Common myeloid progenitor, CD34-positive (primary cell): ENCODE measurements around the gene CYP24A1.

Experiments used
- CTCF ChIA-PET: fragments of 350-600 bp; sonication (Branson Sonifier 250); formaldehyde crosslinking; loops from one replicate; lab custom pipeline; 2021; ENCODE audit warnings: antibody characterized with exemption; lab: Charles Lee
- POLR2A ChIA-PET: fragments of 350-600 bp; sonication (Branson Sonifier 250); formaldehyde crosslinking; loops from one replicate; lab custom pipeline; 2021; ENCODE audit warnings: antibody characterized with exemption; lab: Charles Lee
- DNase-seq, 3 donors: peaks; one replicate each; pipeline versions ENCODE4 v3.0.0 to v3.0.0-alpha.2; 2013
- H3K27ac ChIP-seq, 2 experiments: 1 replicate in 1 of 2; 2 replicates in 1 of 2; pipeline ENCODE4 v1.7.0; 2013; ENCODE audit warnings: inconsistent platforms in 2 of 2, low read length in 2 of 2, mild to moderate bottlenecking in 2 of 2, low read depth in 1 of 2, moderate library complexity in 1 of 2; ENCODE audit not compliant: severe bottlenecking in 2 of 2, insufficient read depth in 1 of 2, poor library complexity in 1 of 2
- H3K27me3 ChIP-seq, 5 experiments: replicated peaks in 2 of 5; 1 replicate in 3 of 5; 2 replicates in 2 of 5; pipeline versions ENCODE4 v1.6.1 to v1.7.0; 2013; ENCODE audit warnings: low read length in 4 of 5, mild to moderate bottlenecking in 2 of 5, moderate library complexity in 2 of 5, inconsistent platforms in 1 of 5; ENCODE audit not compliant: insufficient read depth in 5 of 5, control insufficient read depth in 4 of 5
- H3K36me3 ChIP-seq, 4 experiments: 1 replicate in 2 of 4; 2 replicates in 2 of 4; pipeline versions ENCODE4 v1.6.1 to v1.7.0; 2013; ENCODE audit warnings: low read length in 3 of 4, control low read depth in 1 of 4, mild to moderate bottlenecking in 1 of 4; ENCODE audit not compliant: control insufficient read depth in 4 of 4, insufficient read depth in 4 of 4
- H3K4me1 ChIP-seq, 4 experiments: 1 replicate in 3 of 4; 2 replicates in 1 of 4; pipeline versions ENCODE4 v1.6.1 to v1.7.1; 2013; ENCODE audit warnings: low read length in 3 of 4, mild to moderate bottlenecking in 3 of 4, control low read depth in 1 of 4, inconsistent platforms in 1 of 4, moderate library complexity in 1 of 4; ENCODE audit not compliant: control insufficient read depth in 4 of 4, insufficient read depth in 4 of 4; ENCODE audit errors: control extremely low read depth in 1 of 4
- H3K4me3 ChIP-seq, 7 experiments: 1 replicate in 4 of 7; 2 replicates in 3 of 7; pipeline versions ENCODE4 v1.5.1 to v1.7.0; 2013; ENCODE audit warnings: mild to moderate bottlenecking in 7 of 7, low read length in 6 of 7, moderate library complexity in 6 of 7, inconsistent platforms in 2 of 7, low read depth in 2 of 7, control low read depth in 1 of 7; ENCODE audit not compliant: insufficient read depth in 4 of 7, control insufficient read depth in 1 of 7; ENCODE audit errors: extremely low read depth in 1 of 7
- H3K9me3 ChIP-seq, 5 experiments: 1 replicate in 4 of 5; 2 replicates in 1 of 5; pipeline versions ENCODE4 v1.6.1 to v1.7.1; 2013; ENCODE audit warnings: low read length in 4 of 5, mild to moderate bottlenecking in 2 of 5, inconsistent platforms in 1 of 5, low read depth in 1 of 5, moderate library complexity in 1 of 5; ENCODE audit not compliant: control insufficient read depth in 4 of 5, insufficient read depth in 2 of 5; ENCODE audit errors: control extremely low read depth in 1 of 5
- WGBS: methylation state at CpG from one replicate; pipeline ENCODE4 v1.1.5; 2013; ENCODE audit not compliant: insufficient coverage; 5-methylcytosine and 5-hydroxymethylcytosine counted together

The CYP24A1 gene

GRCh38 chr20:54197621-54198604, 24.1 kb upstream of the CYP24A1 start:
- WGBS = 74% methylated on average over 5 of the region's 13 CpGs
- CTCF ChIA-PET = interaction anchor here (0.5 to 12.7 kb wide), 7 partner anchors 86 to 651 kb away, joined by 3 to 183 read pairs (median 3); no protein-coding TSS in a partner anchor
- Histone ChIP-seq H3K4me1 (no peaks in the 10 kb centered on the region), H3K27ac (no peak overlapping the region), H3K27me3 (no peaks in the 10 kb centered on the region), H3K36me3 (no peaks in the 10 kb centered on the region), H3K9me3 (no peaks in the 10 kb centered on the region), H3K4me3 (no peak overlapping the region)
- peak in 2 of 3 donors; percentile 27 to 32 for DNase-seq
- POLR2A ChIA-PET = no interaction called here

- ChIA-PET CTCF (interaction anchor here (0.6 to 1.3 kb wide), 4 partner anchors 12 to 268 kb away, joined by 3 to 4 read pairs (median 3); partner anchors contain the start of gene PFDN4), POLR2A (no interaction called here)
- Histone ChIP-seq H3K36me3 (no peaks in the 10 kb centered on the region), H3K27ac (no peak overlapping the region), H3K4me3 (no peak overlapping the region), H3K27me3 (no peaks in the 10 kb centered on the region), H3K4me1 (no peaks in the 10 kb centered on the region), H3K9me3 (no peaks in the 10 kb centered on the region)
- WGBS = 96% methylated on average over 8 of the region's 13 CpGs
- no peak for DNase-seq
Measured at GRCh38 chr20:54195483-54196472, 22.0 kb upstream of the CYP24A1 start.

- ChIA-PET POLR2A (no interaction called here), CTCF (interaction anchor here (1.0 to 1.3 kb wide), 4 partner anchors 13 to 98 kb away, joined by 3 read pairs; partner anchors contain the start of gene PFDN4)
Measured at GRCh38 chr20:54194724-54195438, 21.1 kb upstream of the CYP24A1 start.

GRCh38 chr20:54193817-54194216, 20.0 kb upstream of the CYP24A1 start:
- ChIA-PET POLR2A (no interaction called here), CTCF (interaction anchor here (1.0 to 1.2 kb wide), 2 partner anchors 13 to 90 kb away, joined by 3 read pairs; no protein-coding TSS in a partner anchor)
- DNase-seq = no peak
- H3K36me3 ChIP-seq = no peaks in the 10 kb centered on the region
- no peaks in the 10 kb centered on the region for H3K4me1 ChIP-seq
- no peaks in the 10 kb centered on the region for H3K9me3 ChIP-seq
- no peak overlapping the region for H3K27ac ChIP-seq
- 100% methylated on average over 4 of the region's 5 CpGs for WGBS
- H3K4me3 ChIP-seq = no peak overlapping the region
- no peaks in the 10 kb centered on the region for H3K27me3 ChIP-seq

More at GRCh38 chr20:54194724-54195438, 21.1 kb upstream of the CYP24A1 start:
- 92% methylated on average over 11 of the region's 11 CpGs for WGBS
- Histone ChIP-seq H3K36me3 (no peaks in the 10 kb centered on the region), H3K4me1 (no peaks in the 10 kb centered on the region), H3K4me3 (no peak overlapping the region), H3K27ac (no peak overlapping the region), H3K27me3 (no peaks in the 10 kb centered on the region), H3K9me3 (no peaks in the 10 kb centered on the region)
- DNase-seq = peak in 1 of 3 donors; percentile 12

GRCh38 chr20:54190217-54190616, 16.4 kb upstream of the CYP24A1 start:
- no peaks in the 10 kb centered on the region for H3K4me1 ChIP-seq
- peaks cover 0 to 3% (median 0%) of the 10 kb centered on the region in 5 experiments for H3K27me3 ChIP-seq
- H3K27ac ChIP-seq = no peak overlapping the region
- DNase-seq = no peak
- 100% methylated on average over 2 of the region's 2 CpGs for WGBS
- H3K36me3 ChIP-seq = no peaks in the 10 kb centered on the region
- ChIA-PET POLR2A (no interaction called here), CTCF (no interaction called here)
- no peak overlapping the region for H3K4me3 ChIP-seq
- H3K9me3 ChIP-seq = no peaks in the 10 kb centered on the region

GRCh38 chr20:54189630-54190029, 15.8 kb upstream of the CYP24A1 start:
- peaks cover 0 to 7% (median 3%) of the 10 kb centered on the region in 5 experiments for H3K27me3 ChIP-seq
- POLR2A ChIA-PET = no interaction called here
- no peaks in the 10 kb centered on the region for H3K36me3 ChIP-seq
- no peak for DNase-seq
- H3K27ac ChIP-seq = no peak overlapping the region
- WGBS = 83% methylated on average over 1 of the region's 2 CpGs
- H3K4me3 ChIP-seq = no peak overlapping the region
- no peaks in the 10 kb centered on the region for H3K4me1 ChIP-seq
- H3K9me3 ChIP-seq = no peaks in the 10 kb centered on the region
- CTCF ChIA-PET = interaction anchor here (1.4 kb wide), 1 partner anchor 86 kb away, joined by 4 read pairs; no protein-coding TSS in a partner anchor
